Measurements from ENCODE around the gene DGKG.

DNA sequence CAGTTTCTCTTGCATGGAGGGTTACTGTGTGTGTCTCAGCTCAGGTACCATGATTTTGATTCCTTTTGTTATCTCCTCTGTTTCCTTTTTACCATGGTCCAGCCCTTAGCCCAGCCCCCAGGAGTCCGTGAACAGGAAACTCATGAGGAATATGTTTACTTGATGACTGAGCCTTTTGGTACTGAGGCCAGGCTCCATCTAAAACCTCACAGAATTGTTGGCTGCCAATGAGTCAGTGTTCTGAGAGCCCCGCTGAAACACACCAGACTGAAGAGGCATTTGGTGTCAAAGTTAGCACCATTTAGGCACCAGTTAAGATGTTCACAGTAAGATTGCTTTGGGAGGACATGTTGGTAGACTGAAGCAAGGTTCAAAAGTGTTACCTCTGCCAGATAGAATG lies 80.9 kb downstream of the DGKG start:
- TF ChIP-seq POLR2A (IDR thresholded peaks at IDR 0.05): no peak
- TF ChIP-seq, protein P1, sequence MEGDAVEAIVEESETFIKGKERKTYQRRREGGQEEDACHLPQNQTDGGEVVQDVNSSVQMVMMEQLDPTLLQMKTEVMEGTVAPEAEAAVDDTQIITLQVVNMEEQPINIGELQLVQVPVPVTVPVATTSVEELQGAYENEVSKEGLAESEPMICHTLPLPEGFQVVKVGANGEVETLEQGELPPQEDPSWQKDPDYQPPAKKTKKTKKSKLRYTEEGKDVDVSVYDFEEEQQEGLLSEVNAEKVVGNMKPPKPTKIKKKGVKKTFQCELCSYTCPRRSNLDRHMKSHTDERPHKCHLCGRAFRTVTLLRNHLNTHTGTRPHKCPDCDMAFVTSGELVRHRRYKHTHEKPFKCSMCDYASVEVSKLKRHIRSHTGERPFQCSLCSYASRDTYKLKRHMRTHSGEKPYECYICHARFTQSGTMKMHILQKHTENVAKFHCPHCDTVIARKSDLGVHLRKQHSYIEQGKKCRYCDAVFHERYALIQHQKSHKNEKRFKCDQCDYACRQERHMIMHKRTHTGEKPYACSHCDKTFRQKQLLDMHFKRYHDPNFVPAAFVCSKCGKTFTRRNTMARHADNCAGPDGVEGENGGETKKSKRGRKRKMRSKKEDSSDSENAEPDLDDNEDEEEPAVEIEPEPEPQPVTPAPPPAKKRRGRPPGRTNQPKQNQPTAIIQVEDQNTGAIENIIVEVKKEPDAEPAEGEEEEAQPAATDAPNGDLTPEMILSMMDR (IDR thresholded peaks at IDR 0.05): no peak

All from Peyer's patch (tissue), 4 donors.